Left colon (tissue), 2 donors: ENCODE data around the gene MSX1. TPM values are rescaled to one million over a fixed set of nuclear protein-coding genes. Genes with fewer than 3 reads are reported as not detected.

Experiments used
- ATAC-seq: fragments of 200-7000 bp; cut with Tn5 transposase; one replicate; pipeline ENCODE4 v1.9.1; 2020; ENCODE audit warnings: mild to moderate bottlenecking, moderate library complexity
- DNase-seq, 2 donors: peaks; one replicate each; pipeline ENCODE4 v3.0.0-alpha.2; 2020
- intact Hi-C, 2 donors: fragments of 100-400 bp; cut with DNase I in 1 of 2; cut with micrococcal nuclease in 1 of 2; formaldehyde crosslinking; loops; one replicate each; pipeline versions ENCODE4 v1.11.2 to v1.14.0; 2022; cut with DNase I, micrococcal nuclease
- total RNA-seq, 2 donors: library from RNA; stranded (reverse); fragmentation: NEBNext Ultra II Directional; extraction: Animal tissue kit (Norgen Biotek cat#: 25700); gene quantifications; one replicate each; pipeline ENCODE4 v1.2.1, GENCODE V29; 2021
- donor health status: DM: no; HTN: no; CAD: no.
- donor health status: DM: yes; HTN: yes; CAD: no.

The MSX1 gene
- total RNA-seq, 2 donors from 2014 or later: 0.24 to 0.25 TPM

DNA sequence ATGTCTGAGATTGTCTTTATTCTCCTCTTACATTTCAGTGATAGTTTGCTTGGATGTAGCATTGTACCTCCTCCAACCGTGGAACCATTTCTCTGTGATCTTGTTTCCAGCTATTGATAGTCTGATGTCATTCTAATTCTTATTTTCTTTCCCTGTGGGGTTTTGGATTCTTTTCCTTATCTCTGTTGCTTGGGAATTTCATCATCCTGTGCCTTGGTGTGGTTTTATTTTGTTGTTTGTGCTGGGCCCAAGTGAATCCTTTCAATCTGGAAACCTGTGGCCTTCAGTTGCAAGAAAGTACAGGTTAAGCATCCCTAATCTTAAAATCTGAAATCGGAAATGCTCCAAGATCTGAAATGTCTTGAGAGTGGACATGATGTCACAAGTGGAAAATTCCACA lies 22.0 kb downstream of the MSX1 start:
- DNase-seq (no peak), ATAC-seq (no peak)
- intact Hi-C loops: no loop called here

DNA sequence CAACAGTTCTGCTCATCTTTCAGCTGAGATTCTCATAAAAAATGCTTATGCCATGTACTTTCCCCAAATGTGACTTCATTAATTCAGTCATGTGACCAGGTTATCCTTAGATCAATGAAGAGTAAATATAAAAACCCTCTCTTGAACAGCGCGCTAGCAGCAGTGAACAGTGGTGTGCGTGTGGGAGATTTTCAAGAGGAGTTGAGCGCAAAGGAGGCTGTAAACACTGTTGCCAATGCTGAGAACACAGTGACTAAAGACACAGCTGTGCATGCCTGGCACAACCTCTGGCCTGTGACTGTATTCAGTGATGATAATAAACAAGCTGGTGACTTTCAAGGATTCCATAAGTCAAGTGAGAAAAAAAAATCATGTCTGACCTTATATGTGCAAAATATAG lies 25.1 kb downstream of the MSX1 start:
- no peak for ATAC-seq
- intact Hi-C loops: no loop called here
- no peak for DNase-seq

DNA sequence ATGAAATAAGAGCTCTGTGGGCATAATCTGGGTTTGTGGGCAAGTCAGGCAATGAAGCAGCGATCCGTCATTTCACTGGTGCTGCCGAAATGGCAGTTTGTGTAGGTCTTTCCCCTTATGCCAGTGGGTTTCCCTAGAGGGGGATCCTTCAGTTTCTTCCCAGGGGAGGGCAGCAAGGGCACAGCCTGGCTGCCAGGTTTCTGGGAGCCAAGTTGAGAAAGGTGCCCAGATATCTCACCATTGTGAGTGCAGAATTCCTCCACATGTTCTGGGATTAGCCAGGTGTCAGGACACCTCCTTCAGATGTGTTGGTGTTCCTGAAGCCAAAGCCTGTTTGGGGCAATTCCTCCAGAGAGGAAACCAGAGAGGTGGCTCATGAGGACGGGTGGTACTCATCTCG lies 28.0 kb downstream of the MSX1 start:
- intact Hi-C loops: no loop called here

DNA sequence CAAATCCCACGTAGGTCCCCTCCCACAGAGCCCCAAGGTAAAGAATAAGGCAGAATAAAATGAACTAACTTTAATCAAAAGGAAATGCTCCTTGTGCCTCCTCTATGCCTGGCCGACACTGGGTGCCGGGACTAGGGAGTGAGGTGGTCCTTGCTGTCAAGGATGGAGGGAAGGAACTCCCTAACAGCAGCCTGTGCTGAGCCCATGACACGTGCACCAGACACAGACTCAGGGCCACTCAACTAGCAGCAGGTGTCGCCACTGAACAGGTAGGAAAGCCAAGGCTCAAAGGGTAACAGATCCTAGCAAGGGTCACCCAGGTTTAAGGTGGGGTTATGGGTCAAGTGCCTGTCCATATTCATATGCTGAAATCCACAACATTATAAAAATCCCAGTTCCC lies 29.2 kb downstream of the MSX1 start:
- intact Hi-C loops: no loop called here
- ATAC-seq: no peak
- DNase-seq: no peak

More for the DNA sequence above, 28.0 kb downstream of the MSX1 start:
- DNase-seq (no peak), ATAC-seq (no peak)

DNA sequence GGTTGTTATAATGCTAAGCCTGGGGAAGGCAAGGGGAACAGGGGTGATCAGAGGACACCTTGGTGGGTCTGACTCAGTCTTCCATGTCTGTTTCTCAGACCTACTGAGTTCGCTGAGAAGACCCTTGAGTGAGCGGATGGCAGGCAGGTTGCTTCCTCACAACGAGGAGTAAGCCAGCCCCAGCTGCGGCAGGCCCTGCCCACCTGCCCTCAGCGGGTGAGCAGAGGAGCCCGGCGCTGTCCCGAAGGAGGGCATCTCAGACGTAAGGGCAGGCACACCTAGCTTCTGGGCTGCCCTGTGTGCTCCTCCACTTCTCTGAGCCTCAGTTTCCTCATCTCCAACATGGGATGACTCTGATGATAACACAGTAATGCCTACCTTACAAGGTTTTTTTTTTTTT lies 30.3 kb downstream of the MSX1 start:
- ATAC-seq (no peak), DNase-seq (no peak)
- intact Hi-C loops: no loop called here

DNA sequence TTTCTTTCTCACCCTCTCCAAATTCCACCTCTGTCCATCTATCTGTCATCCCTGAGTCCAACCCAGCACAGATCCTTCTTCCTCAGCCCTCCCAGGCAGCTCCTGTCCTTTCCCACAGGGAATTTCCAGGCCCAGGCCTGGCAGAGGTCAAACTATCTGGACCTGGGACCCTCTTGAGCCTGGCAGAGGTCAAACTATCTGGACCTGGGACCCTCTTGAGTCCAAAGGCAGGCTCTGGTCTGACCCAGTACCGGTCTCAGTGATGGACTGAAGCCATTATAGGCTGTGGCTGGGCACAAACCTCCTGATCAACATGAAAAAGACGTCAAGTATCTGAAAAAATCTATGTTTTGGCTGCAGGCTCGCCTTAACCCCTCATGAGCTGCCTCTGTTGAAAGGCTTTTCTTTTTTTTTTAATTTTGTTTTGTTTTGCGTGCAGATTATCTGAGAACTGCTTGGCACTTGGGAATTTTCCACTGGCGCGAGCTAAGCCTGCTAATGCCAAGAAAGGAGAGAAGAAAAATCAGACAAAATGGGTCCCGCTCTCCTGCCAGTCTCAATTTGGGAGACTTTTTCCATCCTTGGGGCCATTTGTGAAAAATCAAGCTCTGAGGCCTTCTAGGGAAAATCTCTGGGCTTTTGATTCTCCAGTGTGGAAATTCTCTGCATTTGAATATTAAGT lies 31.2 kb downstream of the MSX1 start:
- intact Hi-C loops: no loop called here
- no peak for ATAC-seq
- no peak for DNase-seq

DNA sequence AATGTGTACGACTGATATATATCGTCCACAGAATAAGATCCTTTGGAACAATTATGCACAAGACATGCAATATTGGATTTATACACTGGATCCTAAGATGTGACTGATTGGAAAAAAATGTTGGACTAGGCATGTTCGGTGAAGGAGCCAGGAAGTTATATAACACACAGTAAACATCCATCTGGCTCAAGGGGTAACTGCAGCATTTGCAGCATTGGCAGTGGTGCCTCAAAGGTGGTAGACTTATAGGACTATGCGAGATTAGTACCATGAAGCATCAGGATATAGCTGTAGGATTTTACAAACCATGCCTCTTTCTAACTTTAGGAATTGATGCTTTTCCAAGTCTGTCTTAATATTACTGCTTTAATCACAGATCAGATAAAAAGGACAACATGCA lies 34.3 kb downstream of the MSX1 start:
- ATAC-seq (no peak), DNase-seq (no peak)
- intact Hi-C loops: no loop called here

DNA sequence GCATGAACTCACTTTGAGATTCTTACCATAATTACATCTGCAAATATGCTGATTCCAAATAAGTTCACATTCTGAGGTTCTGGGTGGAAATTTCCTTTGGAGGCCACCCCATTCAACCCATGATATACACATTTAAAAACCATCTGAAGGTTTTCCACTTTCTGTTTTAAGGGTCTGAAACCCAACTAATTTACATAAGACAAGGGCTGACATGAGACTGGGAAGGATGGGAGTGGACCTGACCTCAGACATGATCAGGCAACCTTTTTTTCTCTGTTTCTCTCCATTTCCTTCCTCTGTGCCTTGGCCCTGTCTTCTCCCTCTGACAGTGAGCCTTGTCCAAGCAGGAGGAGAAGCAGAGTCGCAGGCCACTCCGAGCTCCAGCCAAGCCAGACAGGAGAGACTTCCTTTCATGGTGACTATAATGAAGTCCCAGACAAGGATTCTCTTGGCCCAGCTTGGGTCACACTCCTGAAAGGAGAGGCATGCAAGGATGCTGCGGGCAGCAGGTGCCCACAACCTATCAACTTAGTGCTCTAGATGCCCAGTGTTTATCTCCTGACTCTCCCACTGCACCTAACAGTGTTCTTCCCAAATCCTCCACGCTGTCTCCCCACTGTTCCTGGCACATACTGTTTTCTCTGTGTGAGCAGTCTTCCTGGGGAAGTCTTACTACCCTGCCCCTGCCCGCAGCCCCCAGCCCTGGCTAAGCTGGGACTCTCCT lies 39.9 kb downstream of the MSX1 start:
- DNase-seq (no peak), ATAC-seq (no peak)
- intact Hi-C loops: no loop called here

DNA sequence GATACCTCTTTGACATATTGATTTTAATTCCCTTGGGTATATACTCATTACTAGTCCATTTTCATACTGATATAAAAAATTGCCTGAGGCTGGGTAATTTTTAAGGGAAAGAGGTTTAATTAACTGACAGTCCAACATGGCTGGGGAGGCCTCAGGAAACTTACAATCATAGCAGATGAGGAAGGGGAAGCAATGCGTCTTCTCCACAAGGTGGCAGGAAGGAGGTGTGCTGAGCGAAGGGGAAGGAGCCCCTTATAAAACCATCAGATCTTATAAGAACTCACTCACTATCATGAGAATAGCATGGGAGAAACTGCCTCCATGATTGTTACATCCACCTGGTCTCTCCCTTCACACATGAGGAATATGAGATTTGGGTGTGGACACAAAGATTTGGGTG lies 42.4 kb downstream of the MSX1 start:
- no peak for DNase-seq
- intact Hi-C loops: no loop called here

DNA sequence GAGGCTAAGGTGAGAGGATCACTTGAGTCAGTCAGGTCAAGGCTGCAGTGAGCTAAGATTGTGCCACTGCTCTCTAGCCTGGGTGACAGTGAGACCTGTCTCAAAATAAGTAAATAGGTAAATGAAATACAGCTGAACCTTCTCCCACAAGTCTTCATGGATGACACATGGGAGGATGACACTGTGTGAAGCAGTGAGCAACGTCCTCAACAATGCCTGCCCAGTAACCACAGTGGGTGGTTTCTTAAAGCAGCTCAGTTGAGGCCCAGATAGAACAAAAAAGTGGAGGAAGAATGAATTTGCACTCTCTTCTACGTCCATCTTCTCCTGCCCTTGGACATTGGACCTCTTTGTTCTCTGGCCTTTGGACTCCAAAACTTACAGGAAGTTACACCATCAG lies 52.7 kb downstream of the MSX1 start:
- intact Hi-C loops: no loop called here
- DNase-seq: no peak
- ATAC-seq: no peak

More for the DNA sequence above, 42.4 kb downstream of the MSX1 start:
- ATAC-seq: no peak

DNA sequence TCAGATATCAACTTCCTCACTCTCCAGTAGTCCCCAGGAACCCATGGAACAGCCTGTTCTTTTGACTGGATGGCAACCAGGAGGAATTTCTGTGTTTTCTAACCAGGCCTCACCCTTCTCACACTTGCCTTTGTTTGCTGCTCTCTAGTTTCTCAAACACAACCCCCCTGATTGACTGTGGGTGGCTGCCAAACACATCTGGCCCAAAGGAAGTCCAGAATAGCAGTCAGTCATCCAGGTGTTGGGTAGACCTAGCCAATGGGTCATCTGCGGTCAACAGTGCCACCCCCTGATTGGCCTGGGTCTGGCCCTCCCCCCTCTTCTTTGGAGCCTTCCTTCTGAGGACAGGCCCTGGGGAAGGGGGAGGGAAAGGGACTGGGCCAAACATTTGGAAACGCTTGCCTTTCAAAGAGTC lies 53.7 kb downstream of the MSX1 start:
- ATAC-seq: no peak
- intact Hi-C loops: no loop called here
- DNase-seq: no peak

Other genes with a start within 250 kb of the MSX1 start
- under 1 TPM; 0.52 to 0.78 TPM for gene CYTL1, start 159.8 kb downstream of the MSX1 start, total RNA-seq
- gene STK32B, start 191.8 kb downstream of the MSX1 start, total RNA-seq: under 1 TPM; 0.40 to 0.78 TPM